Adrenal gland (tissue), 12 donors: ENCODE measurements around the gene CCDC57. TPM values are rescaled to one million over a fixed set of nuclear protein-coding genes. Genes with fewer than 3 reads are reported as not detected.

Experiments used
- DNase-seq, 7 donors: peaks; one replicate each; pipeline ENCODE4 v3.0.0-alpha.2; 2019 to 2020
- H3K27ac ChIP-seq, 5 donors: fragments of 200-600 bp; sonication (generic) in 4 of 5; 1 replicate in 3 of 5; 2 replicates in 2 of 5; pipeline versions ENCODE4 v1.5.1 to v1.8.0; 2016 to 2020; ENCODE audit warnings: mild to moderate bottlenecking in 1 of 5
- H3K27me3 ChIP-seq: fragments of 200-600 bp; 2 replicates; pipeline ENCODE4 v1.8.0; 2021
- H3K36me3 ChIP-seq, 2 donors: fragments of 200-600 bp; replicated peaks in 1 of 2; 1 replicate in 1 of 2; 2 replicates in 1 of 2; pipeline versions ENCODE4 v1.5.1 to v1.8.0; 2018 to 2022
- H3K4me1 ChIP-seq, 2 donors: fragments of 200-600 bp; replicated peaks in 1 of 2; 1 replicate in 1 of 2; 2 replicates in 1 of 2; pipeline versions ENCODE4 v1.5.1 to v1.8.0; 2018 to 2021
- H3K4me3 ChIP-seq, 4 donors: fragments of 200-600 bp; sonication (generic) in 3 of 4; one replicate each; pipeline ENCODE4 v1.5.1; 2016 to 2018
- H3K9me3 ChIP-seq, 3 donors: fragments of 200-600 bp; sonication (generic) in 1 of 3; replicated peaks in 1 of 3; 1 replicate in 2 of 3; 2 replicates in 1 of 3; pipeline versions ENCODE4 v1.5.1 to v1.8.0; 2016 to 2021
- POLR2A ChIP-seq, 2 donors: fragments of 450-650 bp; IDR thresholded peaks; one replicate each; pipeline ENCODE4 v1.6.1; 2017; ENCODE audit warnings: antibody characterized with exemption in 2 of 2, mild to moderate bottlenecking in 2 of 2, moderate library complexity in 1 of 2
- WGBS, 4 donors: extraction: QIAGEN DNeasy Blood & Tissue Kit in 2 of 4; methylation state at CpG; one replicate each; pipeline versions ENCODE4 v1.1.5 to v1.1.7; 2013 to 2017; 5-methylcytosine and 5-hydroxymethylcytosine counted together
- intact Hi-C, 2 donors: fragments of 100-400 bp; cut with DNase I; formaldehyde crosslinking; loops; one replicate each; pipeline versions ENCODE4 v1.14.1 to v1.15.0; 2022 to 2023
- polyA plus RNA-seq, 3 donors: library from polyadenylated mRNA; stranded (reverse); fragments of 200-250 nt in 2 of 3; fragments of 350-450 nt in 1 of 3; fragmentation: Illumina TruSeq in 1 of 3; extraction: RNeasy Lipid Tissue Mini Kit (QIAGEN cat#74804) in 1 of 3; gene quantifications; one replicate each; pipeline ENCODE4 v1.2.3, GENCODE V29; 2013 to 2014
- total RNA-seq, 9 donors: library from RNA; depleted of rRNA in 4 of 9; stranded (reverse); fragments of >200 nt in 4 of 9; fragments of 120-200 nt in 1 of 9; fragmentation: NEBNext Ultra II Directional in 1 of 9; extraction: Animal tissue kit (Norgen Biotek cat#: 25700) in 1 of 9; gene quantifications; one replicate each; pipeline versions ENCODE4 v1.1.0 to v1.2.4, GENCODE V29; 2013 to 2023
- TF ChIP-seq, protein P1 (sequence below), 6 experiments: fragments of 450-650 bp in 4 of 6; fragments of 200-600 bp in 2 of 6; sonication (generic) in 1 of 6; IDR thresholded peaks; 1 replicate in 5 of 6; 2 replicates in 1 of 6; pipeline versions ENCODE4 v1.5.1 to v1.8.0; 2016 to 2021; ENCODE audit warnings: antibody characterized with exemption in 6 of 6, mild to moderate bottlenecking in 2 of 6, moderate library complexity in 1 of 6
- donor health status: healthy with polysubstance abuse.
- donor health status: Bipolar disorder and iron deficiency.
- donor health status: DM: yes; HTN: yes; CAD: no.
- donor health status: DM: no; HTN: no; CAD: no.
- donor health status: DM: no; HTN: no; CAD: no.
- donor health status: DM: yes; HTN: yes; CAD: no.

CCDC57 gene
- total and polyA plus RNA-seq, 12 donors = 7.1 to 275 (median 28.8) TPM

DNA sequence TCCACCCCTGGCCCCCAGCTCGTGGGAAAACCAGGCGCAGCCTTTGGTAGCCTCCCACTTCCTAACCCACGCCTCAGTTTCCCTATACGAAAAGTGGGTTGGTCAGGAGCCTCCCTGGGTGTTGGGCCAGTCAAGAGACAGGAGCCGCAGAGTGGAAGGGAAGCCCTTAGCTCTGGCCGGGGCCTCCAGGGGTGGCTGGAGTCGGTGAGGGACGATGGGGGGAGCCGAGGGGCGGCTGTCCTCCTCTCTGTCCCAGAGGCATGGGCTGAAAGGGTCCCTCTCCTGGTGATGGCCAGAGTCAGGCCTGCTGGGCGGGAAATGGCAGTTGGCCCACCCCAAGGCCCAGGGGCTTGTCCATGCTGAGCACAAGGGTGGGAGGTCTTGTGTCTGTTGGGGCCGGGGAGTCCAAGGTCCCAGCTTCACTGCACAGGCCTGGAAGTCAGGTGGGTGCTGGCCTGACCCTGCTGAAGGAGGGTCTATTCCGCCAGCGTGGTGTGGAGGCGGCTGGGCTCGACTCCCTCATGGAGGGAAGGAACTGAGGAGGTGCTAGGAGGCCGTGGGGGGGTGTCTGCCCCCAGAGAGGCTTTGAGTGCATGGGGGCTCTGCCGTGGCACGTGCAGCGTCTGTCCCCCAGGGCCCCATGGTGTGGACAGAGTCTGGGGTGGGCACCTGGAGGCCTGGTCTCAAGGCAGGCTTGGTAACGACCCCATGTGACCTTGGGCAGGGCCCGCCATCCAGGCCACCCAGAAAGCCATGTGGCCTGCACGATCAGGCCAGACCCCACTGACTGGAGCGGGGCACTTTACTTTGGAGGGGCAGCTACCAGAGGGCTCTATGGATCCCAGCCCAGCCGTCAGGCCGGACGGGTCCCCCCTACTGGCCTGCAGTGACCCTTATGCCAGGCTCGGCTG lies 17.3 kb upstream of the CCDC57 start:
- Histone ChIP-seq H3K27me3 (no peaks in the 10 kb centered on the region), H3K4me3 (peak overlapping the region in 1 of 4 donors; percentile 59), H3K9me3 (no peaks in the 10 kb centered on the region), H3K4me1 (peaks cover 0 to 25% of the 10 kb centered on the region in 2 donors), H3K27ac (peak overlapping the region in 4 of 5 donors; percentile 23 to 95 (median 62)), H3K36me3 (no peaks in the 10 kb centered on the region)
- 53 to 68% (median 61%) methylated on average over 13 to 28 of the region's 28 CpGs for WGBS, 4 donors
- TF ChIP-seq, protein P1, sequence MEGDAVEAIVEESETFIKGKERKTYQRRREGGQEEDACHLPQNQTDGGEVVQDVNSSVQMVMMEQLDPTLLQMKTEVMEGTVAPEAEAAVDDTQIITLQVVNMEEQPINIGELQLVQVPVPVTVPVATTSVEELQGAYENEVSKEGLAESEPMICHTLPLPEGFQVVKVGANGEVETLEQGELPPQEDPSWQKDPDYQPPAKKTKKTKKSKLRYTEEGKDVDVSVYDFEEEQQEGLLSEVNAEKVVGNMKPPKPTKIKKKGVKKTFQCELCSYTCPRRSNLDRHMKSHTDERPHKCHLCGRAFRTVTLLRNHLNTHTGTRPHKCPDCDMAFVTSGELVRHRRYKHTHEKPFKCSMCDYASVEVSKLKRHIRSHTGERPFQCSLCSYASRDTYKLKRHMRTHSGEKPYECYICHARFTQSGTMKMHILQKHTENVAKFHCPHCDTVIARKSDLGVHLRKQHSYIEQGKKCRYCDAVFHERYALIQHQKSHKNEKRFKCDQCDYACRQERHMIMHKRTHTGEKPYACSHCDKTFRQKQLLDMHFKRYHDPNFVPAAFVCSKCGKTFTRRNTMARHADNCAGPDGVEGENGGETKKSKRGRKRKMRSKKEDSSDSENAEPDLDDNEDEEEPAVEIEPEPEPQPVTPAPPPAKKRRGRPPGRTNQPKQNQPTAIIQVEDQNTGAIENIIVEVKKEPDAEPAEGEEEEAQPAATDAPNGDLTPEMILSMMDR (IDR thresholded peaks at IDR 0.05) = no peak
- no peak for TF ChIP-seq POLR2A (IDR thresholded peaks at IDR 0.05)
- DNase-seq = peak in 2 of 7 donors; percentile 17 to 22
- intact Hi-C loops = no loop called here

DNA sequence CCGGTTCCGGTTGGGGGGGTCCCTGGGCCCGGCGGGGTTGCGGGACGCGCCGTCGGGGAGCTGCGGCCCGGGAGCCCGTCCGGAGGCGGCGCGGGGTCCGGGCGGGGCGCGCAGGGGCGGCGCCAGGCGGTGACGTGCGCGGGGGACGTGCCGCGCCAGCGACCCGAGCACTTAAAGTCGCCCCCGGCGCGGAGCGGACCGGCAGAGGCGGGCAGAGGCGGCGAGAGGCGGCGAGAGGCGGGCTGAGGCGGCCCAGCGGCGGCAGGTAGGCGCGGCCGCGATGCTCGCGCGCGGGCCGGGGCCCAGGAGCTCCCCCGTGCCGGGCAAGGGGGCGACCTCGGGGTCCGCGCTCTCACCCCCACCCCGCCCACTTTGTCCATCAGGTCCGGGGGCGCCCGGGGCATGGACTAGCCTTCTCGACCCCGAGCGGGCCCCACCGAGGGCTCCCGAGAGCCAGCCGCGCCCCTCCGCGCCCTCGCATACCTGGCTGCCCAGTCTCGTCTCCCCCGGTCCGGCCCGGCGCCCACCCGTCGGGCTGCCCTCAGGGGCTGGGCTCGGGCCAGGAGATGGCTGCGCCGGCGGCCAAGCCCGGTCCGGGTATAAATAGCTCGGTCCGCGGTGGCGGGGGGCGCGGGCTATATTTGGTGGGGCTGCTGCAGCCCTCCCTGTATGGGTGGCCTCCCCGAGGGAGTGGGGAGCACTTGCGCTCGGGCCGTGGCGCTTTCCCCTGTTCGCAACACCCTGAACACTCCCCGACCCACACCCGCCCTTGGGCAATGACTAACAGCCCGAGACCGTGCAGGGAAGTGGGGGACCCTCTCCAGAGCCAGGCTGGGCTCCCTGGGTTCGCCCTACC lies 16.4 kb upstream of the CCDC57 start, which contains the start of gene SLC16A3:
SLC16A3 (plus strand) TSS at position 201 of the 856 bp plus-strand sequence. CDS start 6,967 bp downstream, outside the sequence.
- peak in 2 of 7 donors; percentile 45 to 62 for DNase-seq
- Histone ChIP-seq H3K27ac (peak within 1 kb of the TSS; percentile 39 to 95 (median 81)), H3K27me3 (no peaks in the 10 kb centered on the region), H3K4me3 (peak within 1 kb of the TSS in 2 of 4 donors; percentile 37 to 59), H3K4me1 (peaks cover 0 to 25% of the 10 kb centered on the region in 2 donors), H3K9me3 (no peaks in the 10 kb centered on the region), H3K36me3 (no peaks in the 10 kb centered on the region)
- TF ChIP-seq, protein P1 (IDR thresholded peaks at IDR 0.05) = no peak
- peak; percentile 72 to 87 for TF ChIP-seq POLR2A (IDR thresholded peaks at IDR 0.05)
- 0 to 50% (median 7%) methylated on average over 1 to 105 of the region's 105 CpGs for WGBS, 4 donors
- intact Hi-C loops = no loop called here

DNA sequence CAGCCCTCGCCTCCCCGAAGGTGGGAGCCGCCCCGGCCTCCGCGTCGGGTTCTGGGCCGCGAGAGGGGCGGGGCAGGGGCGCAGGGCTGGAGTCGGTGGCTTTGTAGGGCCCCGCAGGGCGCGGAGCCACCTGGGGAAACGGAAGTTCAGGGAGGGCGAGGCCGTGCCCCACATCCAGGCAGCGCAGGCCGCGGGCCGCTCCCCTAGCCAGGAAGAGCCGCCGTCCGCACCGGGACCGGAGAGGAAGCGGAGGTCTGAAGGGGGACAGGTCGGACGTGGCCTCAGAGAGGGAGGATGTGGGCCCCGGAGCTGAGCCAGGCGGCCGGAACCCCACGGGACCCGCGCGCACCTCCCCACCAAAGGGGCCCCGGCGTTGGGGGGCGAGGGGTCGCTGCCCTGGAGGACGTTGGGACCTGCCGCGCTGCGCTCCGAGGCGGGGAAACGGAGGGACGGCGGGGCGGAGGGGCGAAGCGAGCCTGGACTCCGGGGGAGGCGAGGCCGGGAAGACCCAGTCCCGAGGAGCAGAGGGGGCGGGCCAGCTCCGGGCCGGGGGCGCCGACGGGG lies 15.7 kb upstream of the CCDC57 start:
- WGBS, 4 donors = 24 to 51% (median 38%) methylated on average over 25 to 63 of the region's 63 CpGs
- Histone ChIP-seq H3K27me3 (no peaks in the 10 kb centered on the region), H3K36me3 (no peaks in the 10 kb centered on the region), H3K27ac (peak overlapping the region; percentile 39 to 95 (median 81)), H3K4me3 (peak overlapping the region in 2 of 4 donors; percentile 13 to 59), H3K4me1 (peaks cover 0 to 25% of the 10 kb centered on the region in 2 donors), H3K9me3 (no peaks in the 10 kb centered on the region)
- TF ChIP-seq POLR2A (IDR thresholded peaks at IDR 0.05) = no peak
- TF ChIP-seq, protein P1 (IDR thresholded peaks at IDR 0.05) = no peak
- DNase-seq = peak in 1 of 7 donors; percentile 60
- intact Hi-C loops = no loop called here
